Activated naive CD4-positive, alpha-beta T cell treated with anti-CD3 and anti-CD28 coated beads, Interleukin-2, amount 50 U/mL, for 72 hours (primary cell): ENCODE measurements around the gene MCF2L. TPM values are rescaled to one million over a fixed set of nuclear protein-coding genes. Genes with fewer than 3 reads are reported as not detected.
"Not testable (repeated sequence)": the region's sequence is repeated elsewhere in the genome, so short reads cannot be mapped to it uniquely, and the experiment has no call there.

Experiments
- ATAC-seq, 2 donors: fragments of 150-1000 bp; cut with Tn5 transposase; 2 replicates each; pipeline ENCODE4 v1.10.0; 2021; ENCODE audit warnings: mild to moderate bottlenecking in 2 of 2, moderate library complexity in 2 of 2
- DNase-seq, 2 donors: peaks; one replicate each; pipeline ENCODE4 v3.0.0; 2021 to 2022; ENCODE audit warnings: low spot score in 2 of 2
- H3K27ac Mint-ChIP-seq, 2 donors: one replicate each; pipeline ENCODE4 v1.8.0; 2022; ENCODE audit warnings: mild to moderate bottlenecking in 2 of 2, mixed read lengths in 2 of 2
- H3K36me3 Mint-ChIP-seq, 2 donors: one replicate each; pipeline ENCODE4 v1.8.0; 2022; ENCODE audit warnings: mixed read lengths in 2 of 2
- H3K9me3 Mint-ChIP-seq, 2 donors: one replicate each; pipeline ENCODE4 v1.8.0; 2022; ENCODE audit warnings: mixed read lengths in 2 of 2
- total RNA-seq, 2 donors: library from RNA; stranded (reverse); gene quantifications; one replicate each; pipeline ENCODE4 v1.2.3, GENCODE V29; 2022

MCF2L gene
- total RNA-seq, 2 donors from 2014 or later = 4.8 to 14.2 TPM

DNA sequence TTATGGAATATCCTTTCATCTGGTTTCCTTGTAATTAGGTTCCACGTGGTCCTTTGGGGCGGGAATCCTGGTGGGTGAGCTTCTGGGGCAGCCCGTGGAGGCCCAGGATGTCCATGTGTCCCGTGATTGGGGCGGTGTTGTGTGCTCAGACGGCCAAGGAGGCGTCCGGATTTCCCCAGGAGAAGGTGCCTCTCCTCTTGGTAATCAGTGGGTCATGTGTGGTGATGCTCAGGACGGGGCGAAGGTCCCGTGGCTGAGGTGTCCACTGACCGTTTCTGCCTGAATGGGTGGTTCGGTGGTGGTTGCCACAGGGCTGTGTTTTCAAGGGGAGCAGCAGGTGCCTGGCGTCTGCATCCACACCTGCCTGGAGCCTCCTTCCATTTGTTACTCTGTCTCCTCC is 84.4 kb downstream of the MCF2L start:
- no peak overlapping the region for H3K27ac Mint-ChIP-seq
- no peaks in the 10 kb centered on the region for H3K36me3 Mint-ChIP-seq
- no peaks in the 10 kb centered on the region for H3K9me3 Mint-ChIP-seq
- no peak for ATAC-seq
- DNase-seq = no peak

DNA sequence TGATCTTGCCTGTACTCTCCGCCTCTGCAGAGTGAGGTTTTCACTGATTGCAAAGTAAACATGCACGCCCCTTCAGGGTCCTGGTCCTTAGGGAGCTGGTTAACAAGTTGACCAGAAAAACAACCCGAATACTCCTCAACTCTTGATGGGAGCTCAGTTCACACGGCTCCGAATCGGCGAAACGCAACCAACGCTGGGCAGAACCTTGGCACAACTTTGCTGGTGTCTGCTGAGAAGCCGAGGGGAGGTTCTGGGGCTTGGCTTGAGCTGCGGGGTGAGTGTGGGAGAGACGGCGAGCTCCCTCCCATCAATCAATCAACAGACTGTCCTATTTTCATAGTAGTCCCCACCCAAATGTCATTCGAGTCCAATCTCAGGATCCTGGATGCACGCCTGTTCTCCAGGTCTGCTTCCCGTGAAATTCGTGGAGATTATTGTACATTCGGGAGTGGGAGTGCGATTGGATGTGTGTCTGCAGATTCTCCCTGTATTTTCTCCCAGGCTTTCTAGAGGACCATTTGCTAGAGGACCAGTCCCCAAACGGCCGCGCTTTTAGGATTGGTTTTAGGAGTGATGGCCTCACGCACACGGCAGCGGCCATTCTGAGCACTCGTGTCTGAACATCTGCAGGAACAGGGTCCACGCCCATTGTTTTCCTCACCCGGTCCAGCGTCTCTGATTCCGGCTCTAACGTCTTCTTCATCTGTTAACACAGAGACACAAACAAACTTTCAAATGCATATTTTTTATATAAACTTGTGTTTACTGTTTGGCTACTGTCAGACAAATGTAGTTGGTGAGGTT is 85.0 kb downstream of the MCF2L start:
- ATAC-seq (no peak), DNase-seq (no peak)
- no peak overlapping the region for H3K27ac Mint-ChIP-seq
- H3K9me3 Mint-ChIP-seq = no peaks in the 10 kb centered on the region
- no peaks in the 10 kb centered on the region for H3K36me3 Mint-ChIP-seq

DNA sequence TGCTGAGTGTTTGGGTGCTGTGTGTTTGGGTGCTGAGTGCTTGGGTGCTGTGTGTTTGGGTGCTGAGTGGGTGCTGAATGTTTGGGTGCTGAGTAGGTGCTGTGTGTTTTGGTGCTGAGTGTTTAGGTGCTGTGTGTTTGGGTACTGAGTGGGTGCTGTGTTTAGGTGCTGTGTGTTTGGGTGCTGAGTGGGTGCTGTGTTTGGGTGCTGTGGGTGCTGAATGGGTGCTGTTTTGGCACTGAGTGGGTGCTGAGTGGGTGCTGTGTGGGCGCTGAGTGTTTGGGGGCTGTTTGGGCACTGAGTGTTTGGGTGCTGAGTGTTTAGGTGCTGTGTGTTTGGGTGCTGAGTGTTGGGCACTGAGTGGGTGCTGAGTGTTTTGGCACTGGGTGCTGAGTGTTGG is 88.1 kb downstream of the MCF2L start:
- Mint-ChIP-seq H3K9me3 (no peaks in the 10 kb centered on the region), H3K27ac (no peak overlapping the region)

DNA sequence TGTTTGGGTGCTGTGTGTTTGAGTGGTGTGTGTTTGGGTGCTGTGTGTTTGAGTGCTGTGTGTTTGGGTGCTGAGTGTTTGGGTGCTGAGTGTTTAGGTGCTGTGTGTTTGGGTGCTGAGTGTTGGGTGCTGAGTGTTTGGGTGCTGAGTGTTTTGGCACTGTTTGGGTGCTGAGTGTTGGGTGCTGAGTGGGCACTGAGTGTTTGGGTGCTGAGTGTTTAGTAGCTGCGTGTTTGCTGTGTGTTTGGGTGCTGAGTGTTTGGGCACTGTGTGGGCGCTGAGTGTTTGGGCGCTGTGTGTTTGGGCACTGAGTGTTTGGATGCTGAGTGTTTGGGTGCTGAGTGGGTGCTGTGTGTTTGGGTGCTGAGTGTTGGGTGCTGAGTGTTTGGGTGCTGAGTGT is 88.5 kb downstream of the MCF2L start:
- not testable (repeated sequence) for ATAC-seq, H3K9me3 Mint-ChIP-seq, H3K36me3 Mint-ChIP-seq, DNase-seq, H3K27ac Mint-ChIP-seq

More for the DNA sequence above, 88.1 kb downstream of the MCF2L start:
- H3K36me3 Mint-ChIP-seq = no peaks in the 10 kb centered on the region
- ATAC-seq = no peak
- DNase-seq = no peak

DNA sequence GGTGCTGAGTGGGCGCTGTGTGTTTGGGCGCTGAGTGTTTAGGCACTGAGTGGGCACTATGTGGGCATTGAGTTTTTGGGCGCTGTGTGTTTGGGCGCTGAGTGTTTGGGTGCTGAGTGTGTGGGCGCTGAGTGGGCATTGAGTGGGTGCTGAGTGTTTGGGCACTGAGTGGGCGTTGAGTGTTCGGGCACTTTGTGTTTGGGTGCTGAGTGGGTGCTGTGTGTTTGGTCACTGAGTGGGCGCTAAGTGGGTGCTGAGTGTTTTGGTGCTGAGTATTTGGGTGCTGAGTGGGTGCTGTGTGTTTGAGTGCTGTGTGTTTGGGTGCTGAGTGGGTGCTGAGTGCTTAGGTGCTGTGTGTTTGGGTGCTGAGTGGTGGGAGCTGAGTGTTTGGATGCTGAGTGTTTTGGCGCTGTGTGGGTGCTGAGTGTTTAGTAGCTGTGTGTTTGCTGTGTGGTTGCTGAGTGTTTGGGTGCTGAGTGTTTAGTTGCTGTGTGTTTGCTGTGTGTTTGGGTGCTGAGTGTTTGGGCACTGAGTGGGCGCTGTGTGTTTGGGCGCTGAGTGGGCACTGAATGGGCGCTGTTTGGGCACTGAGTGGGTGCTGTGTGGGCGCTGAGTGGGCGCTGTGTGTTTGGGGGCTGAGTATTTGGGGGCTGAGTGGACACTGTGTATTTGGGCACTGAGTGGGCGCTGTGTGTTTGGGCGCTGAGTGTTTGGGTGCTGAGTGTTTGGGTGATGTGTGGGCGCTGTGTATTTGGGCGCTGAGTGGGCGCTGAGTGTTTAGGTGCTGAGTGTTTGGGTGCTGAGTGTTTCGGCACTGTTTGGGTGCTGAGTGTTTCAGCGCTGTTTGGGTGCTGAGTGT is 89.3 kb downstream of the MCF2L start:
- Mint-ChIP-seq H3K36me3 (no peaks in the 10 kb centered on the region), H3K27ac (no peak overlapping the region), H3K9me3 (no peaks in the 10 kb centered on the region)
- DNase-seq (no peak), ATAC-seq (no peak)

DNA sequence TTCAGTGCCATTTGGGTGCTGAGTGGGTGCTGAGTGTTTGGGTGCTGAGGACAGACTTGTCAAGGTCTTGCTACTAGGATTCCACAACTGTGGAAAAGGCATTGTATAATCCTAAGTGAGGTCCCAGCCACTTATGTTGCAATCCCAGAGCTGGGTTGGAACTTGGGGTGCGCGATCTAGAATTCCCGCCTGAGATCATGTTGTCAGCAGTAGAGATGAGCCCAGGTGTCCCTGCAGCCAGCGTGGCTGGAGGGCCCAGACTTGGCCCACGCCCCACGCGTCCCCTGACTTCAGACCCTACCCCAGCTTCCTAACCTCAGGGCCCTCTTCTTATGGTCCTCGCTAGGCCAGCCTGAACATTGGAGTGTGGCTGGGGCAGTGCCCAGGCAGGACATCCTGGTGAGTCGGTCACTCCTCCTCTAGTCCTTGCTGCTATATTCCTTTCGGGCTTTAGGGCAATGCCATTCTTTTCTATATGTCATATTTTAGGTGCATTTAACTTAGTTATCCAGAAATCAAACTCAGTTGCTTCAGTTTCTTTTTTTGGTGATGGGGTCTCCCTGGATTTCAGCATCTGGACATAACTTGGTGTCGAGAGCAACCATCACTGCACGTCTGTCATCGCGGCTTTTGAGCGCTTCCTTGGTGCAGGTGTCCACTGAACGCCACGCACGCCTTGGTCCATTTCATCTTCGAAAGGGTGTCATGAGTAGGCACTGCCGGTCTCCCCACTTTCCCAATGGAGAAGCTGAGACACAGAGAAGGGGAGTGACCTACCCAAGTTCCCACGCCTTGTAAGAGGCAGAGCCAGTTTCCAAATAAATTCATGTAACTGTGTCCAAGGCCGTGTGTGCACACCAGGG is 90.2 kb downstream of the MCF2L start:
- ATAC-seq = no peak
- Mint-ChIP-seq H3K27ac (no peak overlapping the region), H3K9me3 (no peaks in the 10 kb centered on the region), H3K36me3 (no peaks in the 10 kb centered on the region)
- DNase-seq = no peak

DNA sequence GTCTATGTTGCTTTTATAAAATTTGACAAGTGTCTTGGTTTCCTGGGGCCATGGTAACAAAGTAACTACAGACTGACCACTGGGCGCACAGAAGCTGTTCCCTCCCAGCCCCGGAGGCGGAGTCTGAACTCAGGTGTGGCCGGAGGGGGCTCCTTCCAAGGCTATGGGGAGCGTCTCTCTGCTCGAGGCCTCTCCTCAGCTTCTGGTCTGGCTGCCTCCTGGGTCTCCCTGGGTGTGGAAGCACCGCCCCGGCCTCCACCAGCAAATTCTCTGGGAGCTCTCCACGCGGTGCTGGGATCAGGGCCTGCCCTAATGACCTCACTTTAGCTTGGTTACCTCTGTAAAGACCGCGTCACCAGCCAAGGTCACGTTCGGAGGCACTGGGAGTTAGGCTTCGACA is 90.9 kb downstream of the MCF2L start:
- no peak for DNase-seq
- Mint-ChIP-seq H3K9me3 (no peaks in the 10 kb centered on the region), H3K36me3 (no peaks in the 10 kb centered on the region), H3K27ac (no peak overlapping the region)
- no peak for ATAC-seq

DNA sequence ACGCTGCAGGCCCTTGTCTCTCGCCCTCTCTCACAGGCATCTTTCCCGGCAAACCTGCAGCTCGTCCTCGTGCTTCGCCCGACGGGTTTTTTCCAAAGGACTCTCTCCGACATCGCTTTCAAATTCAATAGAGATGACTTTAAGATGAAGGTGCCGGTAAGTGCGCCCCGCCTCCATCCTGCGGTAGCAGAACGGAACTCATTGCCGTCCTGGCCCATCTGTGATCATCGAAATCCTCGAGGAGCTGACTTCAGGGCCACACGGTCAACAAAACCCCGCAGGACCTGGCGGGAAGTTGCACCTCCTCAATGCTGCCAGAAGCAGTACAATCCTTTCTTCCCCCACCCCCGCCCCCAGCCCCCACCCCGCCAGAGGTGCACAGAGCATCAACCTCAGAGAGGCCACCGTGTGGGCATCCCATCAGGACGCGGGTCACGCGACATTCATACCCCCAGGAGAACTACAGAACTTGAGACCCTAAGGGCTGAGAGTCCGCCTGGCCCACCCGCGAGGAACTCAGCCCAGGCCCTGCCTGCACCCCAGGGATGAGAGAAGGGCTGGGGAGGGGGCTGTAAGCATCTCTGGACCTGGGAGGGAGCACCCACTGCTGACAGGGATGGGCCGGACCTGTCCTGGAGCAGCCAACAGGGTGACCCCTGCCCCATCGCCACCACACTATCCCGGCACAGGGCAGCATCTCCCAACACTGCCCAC is 91.7 kb downstream of the MCF2L start:
- DNase-seq = no peak
- ATAC-seq = no peak
- H3K36me3 Mint-ChIP-seq = no peaks in the 10 kb centered on the region
- H3K9me3 Mint-ChIP-seq = no peaks in the 10 kb centered on the region
- H3K27ac Mint-ChIP-seq = no peak overlapping the region

DNA sequence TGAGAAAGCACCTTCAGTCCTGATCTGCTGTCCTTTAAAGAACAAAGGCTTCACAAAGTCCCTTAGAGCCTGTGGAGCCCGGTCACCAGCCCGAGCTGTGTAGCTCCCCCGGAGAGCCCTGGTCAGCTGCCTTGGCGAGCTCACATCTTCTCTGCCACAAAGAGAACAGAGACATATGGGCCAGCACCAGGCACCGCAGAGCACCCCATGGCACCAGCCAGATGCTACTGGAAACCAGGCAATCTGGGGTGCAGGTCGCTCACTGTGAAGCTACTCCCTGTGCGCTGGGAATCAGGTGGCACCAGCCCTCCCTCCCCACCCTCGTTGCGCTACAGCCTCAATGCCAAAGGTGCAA is 92.2 kb downstream of the MCF2L start:
- H3K36me3 Mint-ChIP-seq = no peaks in the 10 kb centered on the region
- no peak for ATAC-seq
- DNase-seq = no peak
- no peak overlapping the region for H3K27ac Mint-ChIP-seq
- H3K9me3 Mint-ChIP-seq = no peaks in the 10 kb centered on the region

DNA sequence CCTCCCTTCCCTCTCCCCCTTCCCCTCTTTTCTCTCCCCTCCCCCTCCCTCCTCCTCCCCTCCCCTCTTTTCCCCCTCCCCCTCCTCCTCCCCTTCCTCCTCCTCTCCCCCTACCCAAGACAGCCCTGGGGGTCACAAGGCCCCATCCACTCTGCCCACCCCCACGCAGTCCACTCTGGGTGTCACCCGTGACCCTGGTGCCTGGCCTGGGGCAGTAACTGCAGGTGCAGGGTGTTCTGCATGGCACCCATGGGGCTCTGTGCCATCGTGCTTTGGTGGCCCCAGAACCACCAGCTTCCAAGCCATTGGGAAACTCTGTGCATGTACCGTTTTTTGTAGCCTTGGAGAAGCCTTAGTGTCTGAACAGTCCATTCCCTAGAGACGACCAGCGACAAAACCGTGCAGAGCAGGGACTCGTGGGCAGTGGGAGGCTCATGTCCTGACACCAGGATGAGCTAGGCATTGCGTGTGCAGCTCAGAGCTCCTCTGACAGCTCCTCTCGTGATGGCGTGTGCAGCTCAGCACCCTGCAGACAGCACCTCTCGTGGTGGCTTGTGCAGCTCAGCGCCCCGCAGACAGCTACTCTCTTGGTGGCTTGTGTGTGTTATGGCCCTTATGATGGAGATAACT is 92.9 kb downstream of the MCF2L start:
- DNase-seq (no peak), ATAC-seq (no peak)
- Mint-ChIP-seq H3K27ac (no peak overlapping the region), H3K9me3 (no peaks in the 10 kb centered on the region), H3K36me3 (no peaks in the 10 kb centered on the region)

DNA sequence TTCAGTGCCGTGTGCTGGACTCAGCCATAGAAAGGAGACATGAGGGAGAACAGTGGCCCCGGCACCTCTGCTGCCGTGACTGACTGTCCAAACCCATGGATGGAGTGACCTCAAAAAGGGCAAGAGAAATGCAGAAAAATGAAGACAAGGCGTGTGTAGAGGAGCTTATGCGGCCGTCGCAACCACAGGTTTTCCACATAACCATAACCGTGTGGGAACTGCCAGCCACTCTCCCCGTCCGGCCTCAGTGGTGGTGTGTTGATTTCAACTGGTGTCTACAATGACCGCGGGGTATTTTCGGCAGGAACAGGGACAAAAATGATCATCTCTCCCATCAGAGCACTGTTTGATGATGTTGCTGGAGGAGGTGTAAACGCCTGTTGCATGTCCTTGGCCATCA is 93.7 kb downstream of the MCF2L start:
- Mint-ChIP-seq H3K27ac (no peak overlapping the region), H3K36me3 (no peaks in the 10 kb centered on the region), H3K9me3 (no peaks in the 10 kb centered on the region)
- DNase-seq (no peak), ATAC-seq (no peak)

DNA sequence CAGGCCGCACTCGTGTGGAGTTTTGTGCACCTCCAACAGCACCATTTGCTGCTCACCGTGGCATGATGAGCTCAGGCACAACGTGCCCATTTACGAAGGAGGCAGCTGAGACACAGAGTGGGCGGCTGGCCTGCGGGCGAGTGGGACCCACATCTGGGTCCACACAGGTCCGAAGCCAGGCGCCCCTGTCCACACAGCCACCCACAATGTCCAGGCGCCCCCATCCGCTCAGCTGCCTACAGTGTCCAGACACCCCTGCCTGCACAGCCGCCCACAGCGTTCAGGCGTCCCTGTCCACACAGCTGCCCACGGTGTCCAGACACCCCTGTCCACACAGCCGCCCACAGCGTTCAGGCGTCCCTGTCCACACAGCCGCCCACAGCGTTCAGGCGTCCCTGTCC is 94.1 kb downstream of the MCF2L start:
- DNase-seq (no peak), ATAC-seq (no peak)
- Mint-ChIP-seq H3K36me3 (no peaks in the 10 kb centered on the region), H3K27ac (no peak overlapping the region), H3K9me3 (no peaks in the 10 kb centered on the region)

DNA sequence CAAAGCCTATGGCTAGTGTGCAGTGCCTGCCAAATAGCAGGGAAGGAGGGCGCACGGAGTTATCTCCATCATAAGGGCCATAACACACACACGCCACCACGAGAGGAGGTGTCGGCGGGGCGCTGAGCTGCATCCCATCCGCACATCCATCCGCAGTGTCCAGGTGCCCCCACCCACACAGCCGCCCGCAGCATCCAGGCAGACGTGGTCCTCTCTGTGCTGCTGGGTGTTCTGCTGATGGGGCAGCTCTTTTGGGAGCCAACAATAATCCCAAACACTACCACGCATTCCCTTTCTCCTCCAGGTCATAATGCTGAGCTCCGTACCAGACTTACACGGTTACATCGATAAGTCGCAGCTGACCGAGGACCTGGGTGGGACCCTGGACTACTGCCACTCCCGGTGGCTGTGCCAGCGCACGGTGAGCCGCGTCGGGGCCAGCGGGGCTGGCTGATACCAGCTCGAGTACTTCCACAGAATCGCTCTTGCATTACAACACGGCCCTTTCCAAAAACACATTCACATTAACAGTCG is 95.1 kb downstream of the MCF2L start:
- DNase-seq = no peak
- H3K27ac Mint-ChIP-seq = no peak overlapping the region

DNA sequence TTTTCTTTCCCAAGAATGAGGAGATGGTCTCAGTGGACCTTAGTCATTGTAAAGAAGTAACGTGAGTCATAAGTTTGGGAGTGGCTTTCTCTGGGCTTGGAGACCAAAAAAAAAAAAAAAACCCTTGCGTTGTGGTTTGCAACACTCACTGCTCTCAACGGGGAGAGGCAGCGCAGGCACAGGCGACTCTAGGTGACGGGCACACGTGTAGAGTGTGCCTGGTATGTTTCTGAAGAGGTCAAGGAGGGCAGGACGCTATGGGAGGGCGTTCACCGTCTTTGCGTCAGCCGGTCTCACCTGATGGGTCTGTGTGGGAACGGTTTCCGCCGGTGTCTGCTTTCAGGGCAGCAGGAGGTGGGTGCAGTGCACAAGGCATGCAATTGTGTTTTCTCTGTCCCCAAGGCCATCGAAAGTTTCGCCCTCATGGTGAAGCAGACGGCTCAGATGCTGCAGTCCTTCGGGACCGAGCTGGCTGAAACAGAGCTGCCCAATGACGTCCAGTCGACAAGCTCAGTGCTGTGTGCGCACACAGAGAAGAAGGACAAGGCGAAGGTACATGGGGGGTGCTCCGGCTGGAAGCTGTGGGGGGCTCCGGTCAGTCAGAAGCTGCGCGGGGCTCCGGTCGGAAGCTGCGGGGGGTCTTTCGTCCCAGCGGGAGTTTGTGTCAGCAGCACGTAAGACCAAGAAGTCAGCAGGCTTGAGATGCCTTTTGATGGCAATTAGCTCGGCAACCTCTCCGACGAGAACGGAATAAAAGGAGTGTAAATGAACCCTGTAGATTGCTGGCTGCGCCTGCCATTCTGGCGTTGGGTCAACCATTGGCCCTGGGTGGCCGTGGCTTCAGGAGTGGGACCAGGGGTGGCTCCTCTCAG is 95.8 kb downstream of the MCF2L start:
- ATAC-seq = no peak
- H3K27ac Mint-ChIP-seq = no peak overlapping the region
- no peaks in the 10 kb centered on the region for H3K9me3 Mint-ChIP-seq
- no peaks in the 10 kb centered on the region for H3K36me3 Mint-ChIP-seq
- DNase-seq = no peak

More for the DNA sequence above, 95.1 kb downstream of the MCF2L start:
- H3K9me3 Mint-ChIP-seq = no peaks in the 10 kb centered on the region
- H3K36me3 Mint-ChIP-seq = no peaks in the 10 kb centered on the region
- no peak for ATAC-seq
